Fibroblast of the aortic adventitia (primary cell): ENCODE measurements around the gene PDE1C. TPM values are rescaled to one million over a fixed set of nuclear protein-coding genes. Genes with fewer than 3 reads are reported as not detected.

Experiments
- DNase-seq: peaks from one replicate; pipeline ENCODE4 v3.0.0-alpha.2; 2010; ENCODE audit warnings: low read depth
- H3K4me3 ChIP-seq: 2 replicates; pipeline ENCODE4 v1.5.1; 2011; ENCODE audit warnings: low read depth, mild to moderate bottlenecking, control low read depth, low read length, moderate library complexity
- total RNA-seq: library from RNA; depleted of rRNA; stranded (reverse); fragments of >200 nt; gene quantifications from 2 replicates; pipeline ENCODE4 v1.2.3, GENCODE V29; 2012; ENCODE audit warnings: low replicate concordance
- TF ChIP-seq, protein P1 (sequence below): IDR thresholded peaks from 2 replicates; pipeline ENCODE4 v1.5.1; 2011; ENCODE audit warnings: mild to moderate bottlenecking, low read length, control low read depth, inconsistent platforms; ENCODE audit not compliant: insufficient read depth

The PDE1C gene
- total RNA-seq, 1 donor = 7.4 TPM

DNA sequence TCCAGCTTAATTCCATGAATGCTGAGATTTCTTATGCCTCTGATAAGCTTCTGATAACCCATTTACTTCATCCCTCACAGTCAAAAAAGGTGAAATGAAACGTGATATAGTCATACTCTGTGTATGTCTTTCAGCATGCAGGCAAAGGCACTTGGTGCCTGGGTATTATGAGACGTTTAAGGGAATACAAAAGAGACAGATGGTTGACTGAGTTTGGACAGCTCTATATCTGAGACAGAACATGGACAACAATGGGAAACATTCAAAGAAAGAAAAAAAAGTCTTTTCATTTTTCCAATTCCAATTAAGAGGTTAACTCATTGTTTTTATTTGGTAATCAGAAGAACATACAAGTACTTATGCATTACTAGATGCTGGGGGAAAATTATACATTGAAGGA lies 287.0 kb downstream of the PDE1C start:
- H3K4me3 ChIP-seq = no peak overlapping the region
- TF ChIP-seq, protein P1, sequence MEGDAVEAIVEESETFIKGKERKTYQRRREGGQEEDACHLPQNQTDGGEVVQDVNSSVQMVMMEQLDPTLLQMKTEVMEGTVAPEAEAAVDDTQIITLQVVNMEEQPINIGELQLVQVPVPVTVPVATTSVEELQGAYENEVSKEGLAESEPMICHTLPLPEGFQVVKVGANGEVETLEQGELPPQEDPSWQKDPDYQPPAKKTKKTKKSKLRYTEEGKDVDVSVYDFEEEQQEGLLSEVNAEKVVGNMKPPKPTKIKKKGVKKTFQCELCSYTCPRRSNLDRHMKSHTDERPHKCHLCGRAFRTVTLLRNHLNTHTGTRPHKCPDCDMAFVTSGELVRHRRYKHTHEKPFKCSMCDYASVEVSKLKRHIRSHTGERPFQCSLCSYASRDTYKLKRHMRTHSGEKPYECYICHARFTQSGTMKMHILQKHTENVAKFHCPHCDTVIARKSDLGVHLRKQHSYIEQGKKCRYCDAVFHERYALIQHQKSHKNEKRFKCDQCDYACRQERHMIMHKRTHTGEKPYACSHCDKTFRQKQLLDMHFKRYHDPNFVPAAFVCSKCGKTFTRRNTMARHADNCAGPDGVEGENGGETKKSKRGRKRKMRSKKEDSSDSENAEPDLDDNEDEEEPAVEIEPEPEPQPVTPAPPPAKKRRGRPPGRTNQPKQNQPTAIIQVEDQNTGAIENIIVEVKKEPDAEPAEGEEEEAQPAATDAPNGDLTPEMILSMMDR = no peak
- DNase-seq = no peak

DNA sequence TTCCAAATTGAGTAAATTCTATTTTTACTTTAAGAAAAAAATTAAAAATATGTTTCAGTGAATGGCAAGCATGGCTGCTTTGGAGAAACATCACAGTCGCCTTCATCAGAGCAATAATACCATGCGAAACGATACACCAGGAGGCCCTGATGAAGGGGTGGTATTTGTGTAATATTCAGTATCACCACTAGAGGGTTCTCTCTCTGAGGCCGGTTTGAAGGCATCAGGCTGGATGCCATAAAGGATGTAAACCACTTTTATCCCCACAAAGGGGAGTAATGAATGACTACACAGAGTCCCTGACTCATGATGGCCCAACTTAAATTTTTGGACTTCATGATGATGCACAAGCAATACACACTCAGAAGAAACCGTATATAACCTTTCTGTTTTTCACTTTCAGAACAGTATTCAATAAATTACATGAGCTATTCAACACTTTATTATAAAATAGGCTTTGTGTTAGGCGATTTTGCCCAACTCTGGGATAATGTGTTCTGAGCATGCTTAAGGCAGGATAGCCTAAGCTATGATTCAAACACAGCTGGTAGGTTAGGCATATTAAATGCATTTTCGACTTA lies 287.7 kb downstream of the PDE1C start:
- TF ChIP-seq, protein P1 = peak; percentile 79
- no peak overlapping the region for H3K4me3 ChIP-seq
- peak; percentile 68 for DNase-seq

DNA sequence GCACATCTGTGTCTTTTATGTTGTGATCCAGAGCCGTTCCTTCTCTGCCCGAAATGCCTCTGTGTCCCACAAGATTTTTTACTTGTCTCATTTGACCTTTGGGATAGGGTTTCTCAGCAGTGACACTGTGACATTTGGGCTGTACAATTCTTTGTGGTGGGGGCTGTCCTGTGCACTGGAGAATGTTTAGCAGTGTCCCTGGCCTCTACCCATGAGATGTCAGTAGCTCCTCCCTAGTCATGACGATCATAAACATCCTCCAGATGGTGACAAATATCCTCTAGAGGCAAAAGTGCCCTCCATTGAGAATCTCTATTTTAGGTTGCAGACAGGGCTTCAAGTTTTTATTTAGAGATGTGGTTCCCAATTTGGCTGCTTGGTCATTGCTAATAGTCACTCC lies 291.9 kb downstream of the PDE1C start:
- H3K4me3 ChIP-seq = no peak overlapping the region
- no peak for DNase-seq
- TF ChIP-seq, protein P1 = no peak

DNA sequence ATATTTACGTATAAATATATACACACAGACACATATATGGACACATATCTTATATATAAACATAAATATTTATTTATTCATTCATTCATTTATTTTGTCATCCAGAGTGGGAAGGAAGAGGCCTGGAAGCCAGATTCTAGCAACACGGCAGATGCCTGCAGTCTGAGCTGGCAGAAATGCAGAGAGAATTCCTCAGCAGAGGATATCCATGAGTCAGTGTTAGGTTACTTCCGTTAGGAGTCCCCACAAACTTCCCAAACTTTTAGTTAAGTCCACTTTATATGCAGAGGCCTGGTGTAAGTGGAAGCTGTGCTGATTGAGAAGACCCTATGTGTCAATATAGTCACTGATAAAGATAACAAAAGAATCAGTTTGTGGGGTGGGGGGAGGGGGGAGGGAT lies 293.6 kb downstream of the PDE1C start:
- H3K4me3 ChIP-seq = no peak overlapping the region
- TF ChIP-seq, protein P1 = no peak
- peak; percentile 68 for DNase-seq

DNA sequence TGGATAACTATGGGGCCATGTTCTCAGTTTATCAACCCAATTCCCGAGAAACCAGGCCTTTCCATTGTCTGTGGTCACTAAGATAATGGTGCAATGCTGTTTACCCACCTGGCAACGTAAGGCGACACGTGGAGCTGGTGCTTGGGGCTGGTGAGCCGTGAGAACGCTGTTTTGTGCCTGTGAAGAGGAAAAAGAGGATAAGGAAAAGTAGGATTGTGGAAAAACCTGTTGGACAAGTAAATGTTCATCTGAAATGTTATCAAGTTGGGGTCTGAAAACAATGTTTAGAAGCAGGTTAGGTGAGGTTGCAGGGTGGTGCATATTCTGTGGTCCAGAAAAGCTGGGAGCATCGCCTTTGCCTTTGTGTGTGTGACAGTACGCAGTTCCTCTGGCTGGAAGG lies 294.7 kb downstream of the PDE1C start:
- TF ChIP-seq, protein P1 = no peak
- no peak for DNase-seq
- H3K4me3 ChIP-seq = no peak overlapping the region

DNA sequence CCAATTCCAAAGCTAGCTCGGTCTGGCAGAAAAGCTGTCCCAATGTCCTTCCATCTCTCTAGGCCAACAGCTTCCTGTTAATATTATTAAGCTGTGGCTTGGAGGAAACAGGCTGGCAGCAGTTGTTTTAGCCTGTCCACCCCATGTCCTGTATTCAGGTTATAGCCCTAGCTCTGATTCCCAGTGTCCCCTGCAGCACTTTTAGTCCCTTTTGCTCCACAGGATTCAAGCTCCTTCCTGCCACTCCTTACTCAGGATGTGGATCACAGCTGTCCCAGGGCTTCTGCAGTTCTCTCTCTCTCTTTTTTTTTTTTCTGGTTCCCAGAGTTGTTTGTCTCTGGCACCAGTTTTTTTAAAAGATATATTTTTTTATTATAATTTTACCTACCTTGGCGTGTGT lies 298.0 kb downstream of the PDE1C start:
- DNase-seq = no peak
- no peak overlapping the region for H3K4me3 ChIP-seq
- TF ChIP-seq, protein P1 = no peak
